ENCODE results near the gene ZBTB47.

ZBTB47 gene

GRCh38 chr3:42712688-42713372 lies 59.3 kb downstream of the ZBTB47 start:
- peak; percentile 31 for DNase-seq (ENCODE audit: low spot score)

- no peak for DNase-seq (ENCODE audit: low spot score)
These were observed 60.2 kb downstream of the ZBTB47 start for GRCh38 chr3:42713747-42714146.

GRCh38 chr3:42714171-42714852 lies 60.8 kb downstream of the ZBTB47 start:
- peak; percentile 62 for DNase-seq (ENCODE audit: low spot score)
